ENCODE measurements around the gene MAP3K10.

MAP3K10 gene

DNA sequence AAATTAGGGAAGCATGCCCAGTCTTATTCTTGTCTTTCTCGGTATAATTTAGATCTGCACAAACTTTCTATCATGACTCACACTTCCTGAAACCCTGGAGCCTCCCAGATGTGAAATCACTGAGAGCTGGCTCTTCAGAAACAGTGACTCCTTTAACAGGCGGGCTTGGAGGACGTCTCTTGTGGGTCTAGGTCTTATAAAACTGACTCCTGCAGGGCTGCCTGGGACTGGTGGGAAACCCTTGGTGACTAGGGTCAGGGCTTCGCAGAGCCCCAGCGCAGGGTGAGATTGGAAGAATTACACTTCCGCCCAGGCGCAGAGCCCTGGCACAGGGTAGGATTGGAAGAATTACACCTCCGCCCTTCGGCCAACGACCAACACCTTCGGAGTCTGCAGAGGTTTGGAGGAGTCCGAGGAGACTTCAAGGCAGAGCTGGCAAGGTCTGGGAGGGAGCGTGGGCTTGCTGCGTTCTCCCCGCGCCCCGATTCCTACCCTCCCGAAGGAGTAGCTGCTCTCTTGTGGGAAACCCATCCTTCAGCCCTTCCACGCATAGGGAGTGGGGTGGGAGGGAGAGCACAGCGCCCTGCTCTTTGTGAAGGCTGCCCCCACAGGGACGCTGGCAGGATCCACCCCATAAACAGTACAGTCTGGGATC is 43.4 kb upstream of the MAP3K10 start:
- H3K27ac ChIP-seq = no peak overlapping the region

DNA sequence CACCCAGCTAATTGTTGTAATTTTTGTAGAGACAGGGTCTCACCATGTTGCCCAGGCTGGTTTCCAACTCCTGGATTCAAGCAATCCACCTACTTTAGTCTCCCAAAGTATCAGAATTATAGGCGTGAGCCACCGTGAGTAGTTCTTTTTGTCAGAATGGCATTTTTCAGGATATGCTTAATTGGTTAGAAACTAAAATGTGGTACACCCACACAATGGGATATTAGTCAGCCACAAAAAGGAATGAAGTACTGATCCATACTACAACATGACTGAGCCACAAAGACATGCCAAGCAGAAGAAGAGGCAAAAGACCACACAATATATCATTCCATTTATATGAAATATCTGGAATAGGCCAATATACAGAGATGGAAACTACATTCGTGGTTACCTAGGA is 41.7 kb upstream of the MAP3K10 start:
- H3K27ac ChIP-seq = no peak overlapping the region
- TF ChIP-seq, protein P1, sequence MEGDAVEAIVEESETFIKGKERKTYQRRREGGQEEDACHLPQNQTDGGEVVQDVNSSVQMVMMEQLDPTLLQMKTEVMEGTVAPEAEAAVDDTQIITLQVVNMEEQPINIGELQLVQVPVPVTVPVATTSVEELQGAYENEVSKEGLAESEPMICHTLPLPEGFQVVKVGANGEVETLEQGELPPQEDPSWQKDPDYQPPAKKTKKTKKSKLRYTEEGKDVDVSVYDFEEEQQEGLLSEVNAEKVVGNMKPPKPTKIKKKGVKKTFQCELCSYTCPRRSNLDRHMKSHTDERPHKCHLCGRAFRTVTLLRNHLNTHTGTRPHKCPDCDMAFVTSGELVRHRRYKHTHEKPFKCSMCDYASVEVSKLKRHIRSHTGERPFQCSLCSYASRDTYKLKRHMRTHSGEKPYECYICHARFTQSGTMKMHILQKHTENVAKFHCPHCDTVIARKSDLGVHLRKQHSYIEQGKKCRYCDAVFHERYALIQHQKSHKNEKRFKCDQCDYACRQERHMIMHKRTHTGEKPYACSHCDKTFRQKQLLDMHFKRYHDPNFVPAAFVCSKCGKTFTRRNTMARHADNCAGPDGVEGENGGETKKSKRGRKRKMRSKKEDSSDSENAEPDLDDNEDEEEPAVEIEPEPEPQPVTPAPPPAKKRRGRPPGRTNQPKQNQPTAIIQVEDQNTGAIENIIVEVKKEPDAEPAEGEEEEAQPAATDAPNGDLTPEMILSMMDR (conservative IDR thresholded peaks at IDR 0.05) = no peak

More for the DNA sequence above, 43.4 kb upstream of the MAP3K10 start:
- TF ChIP-seq, protein P1 (conservative IDR thresholded peaks at IDR 0.05) = no peak

DNA sequence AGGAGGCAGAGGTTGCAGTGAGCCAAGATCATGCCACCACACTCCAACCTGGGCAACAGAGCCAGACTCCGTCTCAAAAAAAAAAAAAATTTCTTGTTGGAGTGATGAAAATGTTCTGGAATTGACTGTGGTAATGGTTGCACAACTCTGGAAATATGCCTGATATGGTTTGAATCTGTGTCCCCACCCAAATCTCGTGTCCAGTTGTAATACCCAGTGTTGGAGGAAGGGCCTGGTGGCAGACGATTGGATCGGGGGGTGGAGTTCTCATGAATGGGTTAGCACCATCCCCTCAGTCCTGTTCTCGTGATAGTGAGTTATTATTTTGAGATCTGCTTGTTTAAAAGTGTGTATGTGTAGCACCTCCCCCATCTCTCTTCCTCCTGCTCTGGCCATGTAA is 41.1 kb upstream of the MAP3K10 start:
- no peak overlapping the region for H3K27ac ChIP-seq
- TF ChIP-seq, protein P1 (conservative IDR thresholded peaks at IDR 0.05) = no peak

DNA sequence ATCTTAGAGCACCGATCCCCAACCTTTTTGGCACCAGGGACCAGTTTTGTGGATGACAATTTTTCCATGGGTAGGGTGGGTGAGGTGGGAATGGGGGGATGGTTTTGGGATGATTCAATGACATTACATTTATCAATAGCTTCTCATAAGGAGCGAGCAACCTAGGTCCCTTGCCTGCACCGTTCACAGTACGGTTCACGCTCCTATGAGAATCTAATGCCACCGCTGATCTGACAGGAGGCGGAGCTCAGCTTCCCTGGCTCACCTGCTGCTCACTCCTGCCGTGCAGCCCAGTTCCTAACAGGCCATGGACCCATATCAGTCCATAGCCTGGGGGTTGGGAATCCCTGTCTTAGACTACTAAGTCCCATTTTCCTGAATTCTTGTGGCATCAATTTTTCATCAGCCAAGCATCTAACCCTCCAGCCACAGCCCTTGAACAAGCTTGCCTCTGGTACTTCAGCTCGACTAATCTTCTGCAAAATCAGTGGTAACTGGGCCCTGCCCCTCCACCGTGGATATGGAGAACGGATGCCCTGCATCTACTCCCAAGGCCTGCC is 37.0 kb upstream of the MAP3K10 start:
- TF ChIP-seq, protein P1 (conservative IDR thresholded peaks at IDR 0.05) = no peak
- H3K27ac ChIP-seq = no peak overlapping the region

DNA sequence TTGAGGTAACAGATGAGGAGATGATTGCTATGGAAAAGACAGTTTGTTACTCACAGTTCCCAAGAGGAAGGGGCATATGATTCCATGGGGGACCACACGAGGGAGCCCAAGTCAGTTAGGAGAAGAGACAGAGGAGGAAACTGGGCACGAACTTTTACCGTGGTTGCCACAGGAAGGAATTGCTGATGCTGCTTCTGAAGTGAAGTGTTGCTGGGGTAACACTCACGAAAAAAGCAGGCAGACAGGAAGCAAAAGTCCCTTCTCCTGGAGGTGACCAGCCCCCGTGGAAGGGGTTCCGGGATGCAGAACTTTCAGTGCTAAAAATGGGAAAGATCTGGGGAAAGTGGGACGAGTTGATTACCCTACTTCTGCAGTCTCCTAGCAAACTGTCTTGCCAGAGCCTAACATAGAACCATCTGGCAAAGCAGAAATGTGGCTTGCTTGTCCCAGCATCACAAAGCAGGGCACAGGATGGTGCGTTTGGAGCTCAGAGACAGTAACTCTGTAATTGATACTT is 35.4 kb upstream of the MAP3K10 start:
- no peak overlapping the region for H3K27ac ChIP-seq
- TF ChIP-seq, protein P1 (conservative IDR thresholded peaks at IDR 0.05) = peak; percentile 71

DNA sequence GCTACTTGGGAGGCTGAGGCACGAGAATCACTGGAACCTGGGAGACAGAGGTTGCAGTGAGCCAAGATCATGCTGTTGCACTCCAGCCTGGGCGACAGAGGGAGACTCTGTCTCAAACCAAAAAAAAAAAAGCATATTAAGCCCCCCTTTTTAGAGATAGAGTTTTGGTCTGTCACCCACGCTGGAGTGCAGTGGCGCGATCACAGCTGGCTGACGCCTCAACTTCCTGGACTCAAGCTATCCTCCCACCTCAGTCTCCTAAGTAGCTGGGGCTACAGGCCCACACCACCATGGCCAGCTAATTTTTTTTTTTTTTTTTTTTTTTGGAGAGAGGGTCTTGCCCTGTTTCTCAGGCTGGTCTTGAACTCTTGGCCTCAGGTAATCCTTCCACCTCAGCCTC is 34.2 kb upstream of the MAP3K10 start:
- H3K27ac ChIP-seq = no peak overlapping the region
- TF ChIP-seq, protein P1 (conservative IDR thresholded peaks at IDR 0.05) = no peak

DNA sequence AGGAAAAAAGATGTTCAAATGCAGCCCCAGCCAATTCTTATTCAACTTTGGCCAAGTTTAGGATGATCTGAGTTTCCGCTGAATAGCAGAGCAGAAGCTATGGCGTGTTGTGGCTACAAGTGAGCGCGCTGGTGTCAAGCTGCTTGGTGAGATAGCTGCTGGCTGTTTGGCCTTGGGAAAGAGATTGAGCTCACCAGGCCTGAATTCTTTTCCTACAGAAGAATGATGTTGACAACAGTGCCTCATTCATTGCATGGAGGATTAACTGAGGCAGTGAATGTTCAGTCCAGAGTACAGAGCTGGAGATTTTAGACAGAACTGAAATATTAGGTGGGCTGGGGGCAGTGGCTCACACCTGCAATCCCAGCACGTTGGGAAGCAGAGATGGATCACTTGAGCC is 31.5 kb upstream of the MAP3K10 start:
- no peak overlapping the region for H3K27ac ChIP-seq
- TF ChIP-seq, protein P1 (conservative IDR thresholded peaks at IDR 0.05) = no peak

Data from VCaP (cell line).